ENCODE data around the gene TIMM22.

- TF ChIP-seq CTCF (conservative IDR thresholded peaks at IDR 0.05; ENCODE audit: low read depth, low read length) (no peak), EZH2 (IDR thresholded peaks at IDR 0.05; ENCODE audit: low read length, unreplicated experiment) (no peak), EZH2phosphoT487 (IDR thresholded peaks at IDR 0.05; ENCODE audit: borderline replicate concordance, low read length) (no peak)
Observed at GRCh38 chr17:1003633-1003971, 6.7 kb downstream of the TIMM22 start.
